HG02759 (cell line): ENCODE measurements around the gene MYT1.

Experiments used
- ATAC-seq: cut with Tn5 transposase; IDR thresholded peaks from one replicate; pipeline ENCODE4 v1.9.1; 2021; ENCODE audit warnings: mild to moderate bottlenecking, moderate library complexity; ENCODE audit not compliant: unreplicated experiment

The MYT1 gene

DNA sequence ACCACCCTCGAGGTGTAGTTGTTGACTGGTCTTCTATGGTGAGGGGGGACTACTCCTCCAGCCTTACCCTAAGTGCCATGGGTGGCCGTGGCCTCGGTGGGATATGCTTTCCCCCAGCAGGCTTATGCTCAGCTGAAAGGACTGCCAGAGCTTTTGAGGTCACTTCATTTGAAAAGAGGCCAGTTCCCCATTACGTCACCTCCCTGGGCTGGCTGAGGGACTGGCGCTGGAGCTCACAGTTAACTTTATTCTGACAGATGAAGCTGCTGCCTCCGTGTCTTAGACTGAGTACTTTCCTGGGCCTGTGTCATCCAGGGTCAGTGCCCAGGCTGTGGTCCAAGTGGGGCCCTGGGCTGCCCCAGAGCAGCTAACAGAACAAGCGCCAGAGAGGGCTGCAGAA is 48.5 kb downstream of the MYT1 start:
- ATAC-seq = no peak

DNA sequence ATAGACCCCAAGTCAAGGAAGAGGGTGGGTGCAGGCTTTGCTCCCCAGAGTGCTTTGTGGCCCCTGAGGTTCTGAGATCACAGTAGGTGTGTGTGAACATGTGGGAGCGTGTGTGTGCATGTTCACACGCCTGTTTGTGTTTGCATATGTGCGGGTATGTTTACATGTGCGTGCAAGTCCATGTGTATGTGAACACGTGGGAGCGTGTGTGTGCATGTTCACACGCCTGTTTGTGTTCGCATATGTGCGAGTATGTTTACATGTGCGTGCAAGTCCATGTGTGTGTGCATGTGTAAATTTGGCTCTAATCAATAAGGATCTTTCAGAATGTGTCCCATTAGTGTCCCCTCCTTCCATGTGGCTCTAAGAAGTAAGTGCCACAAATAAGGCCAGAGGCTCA is 49.9 kb downstream of the MYT1 start:
- ATAC-seq = no peak

DNA sequence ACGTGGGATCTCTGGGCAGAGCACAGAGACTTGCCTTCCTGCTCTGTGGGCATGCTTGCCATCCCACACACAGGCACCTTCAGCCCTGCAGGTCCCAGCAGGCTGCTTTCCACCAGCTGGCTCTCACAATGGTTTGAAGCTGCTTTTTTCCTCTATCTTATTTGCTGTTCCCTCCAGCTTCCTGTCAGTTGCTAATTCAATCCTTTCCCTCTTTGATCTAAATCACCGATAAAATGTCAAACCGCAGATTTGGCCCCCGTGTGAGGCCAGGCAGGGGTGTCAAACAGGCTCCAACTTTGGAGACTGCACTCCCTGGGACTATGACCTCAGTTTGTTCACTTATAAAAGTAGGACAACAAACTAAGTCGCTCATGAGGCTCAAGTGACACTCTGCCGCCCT is 50.7 kb downstream of the MYT1 start:
- no peak for ATAC-seq

DNA sequence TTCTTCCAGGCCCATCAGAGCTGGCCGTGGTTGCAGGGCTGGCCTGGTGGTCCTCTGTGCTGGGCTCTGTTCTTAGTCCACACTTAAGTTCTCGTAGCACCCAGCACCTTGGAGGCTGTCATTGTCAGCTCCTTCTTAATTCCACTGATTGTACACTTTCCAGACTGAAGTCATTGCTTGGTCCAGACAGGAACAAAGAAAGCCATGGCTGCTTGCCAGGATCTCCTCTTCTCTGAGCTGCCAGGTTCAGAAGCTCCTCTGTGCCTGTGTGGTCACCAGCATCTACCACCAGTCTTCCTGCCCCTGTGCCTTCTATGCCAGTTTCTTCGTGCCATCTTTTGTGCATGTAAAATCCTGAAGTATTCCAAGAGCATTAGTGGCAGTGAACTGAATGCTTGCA is 51.8 kb downstream of the MYT1 start:
- ATAC-seq = no peak

DNA sequence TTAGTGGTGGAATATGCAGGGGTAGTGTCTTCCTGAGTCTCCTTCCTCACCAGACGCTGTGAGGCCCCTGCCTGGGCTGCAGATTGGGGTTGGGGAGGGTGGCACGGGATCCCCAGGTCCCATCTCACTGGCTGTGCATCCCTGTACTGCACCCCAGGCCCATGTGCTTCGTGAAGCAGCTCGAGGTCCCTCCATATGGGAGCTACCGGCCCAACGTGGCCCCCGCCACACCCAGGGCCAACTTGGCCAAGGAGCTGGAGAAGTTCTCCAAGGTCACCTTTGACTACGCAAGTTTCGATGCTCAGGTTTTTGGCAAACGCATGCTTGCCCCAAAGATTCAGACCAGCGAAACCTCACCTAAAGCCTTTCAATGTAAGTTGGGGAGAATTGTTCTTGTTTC is 52.7 kb downstream of the MYT1 start:
- ATAC-seq = no peak

DNA sequence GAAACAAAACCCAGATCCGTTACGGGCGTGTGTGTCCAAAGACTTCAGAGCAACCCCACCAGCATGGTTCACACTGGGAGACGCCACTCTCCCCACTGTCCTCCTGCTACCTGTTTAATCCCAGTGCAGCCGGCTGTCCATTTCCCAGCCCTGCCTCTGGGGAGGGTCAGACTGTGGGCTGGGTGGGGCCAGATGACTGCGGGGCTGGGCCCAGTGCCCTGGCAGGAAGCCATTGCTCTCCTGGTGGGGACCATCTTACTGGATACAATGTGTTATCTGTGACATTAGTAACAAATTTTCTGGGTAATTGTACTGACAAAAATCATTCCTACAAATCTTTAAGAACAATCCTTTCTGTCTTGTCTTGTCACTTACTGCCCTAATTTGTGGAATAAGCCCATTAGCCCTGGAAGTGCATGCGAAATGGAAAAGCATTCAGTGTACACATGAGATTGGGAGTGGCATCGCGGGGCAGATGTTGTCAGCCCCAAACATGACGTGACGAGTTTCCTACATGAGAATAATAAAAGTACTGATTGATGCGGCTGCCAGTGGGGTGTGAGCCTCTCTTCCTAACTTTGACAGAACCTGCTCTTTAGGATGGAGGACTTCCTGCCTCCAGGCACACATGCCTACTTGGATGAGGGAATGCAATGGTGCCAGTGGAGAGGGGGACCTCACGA is 53.4 kb downstream of the MYT1 start:
- no peak for ATAC-seq

DNA sequence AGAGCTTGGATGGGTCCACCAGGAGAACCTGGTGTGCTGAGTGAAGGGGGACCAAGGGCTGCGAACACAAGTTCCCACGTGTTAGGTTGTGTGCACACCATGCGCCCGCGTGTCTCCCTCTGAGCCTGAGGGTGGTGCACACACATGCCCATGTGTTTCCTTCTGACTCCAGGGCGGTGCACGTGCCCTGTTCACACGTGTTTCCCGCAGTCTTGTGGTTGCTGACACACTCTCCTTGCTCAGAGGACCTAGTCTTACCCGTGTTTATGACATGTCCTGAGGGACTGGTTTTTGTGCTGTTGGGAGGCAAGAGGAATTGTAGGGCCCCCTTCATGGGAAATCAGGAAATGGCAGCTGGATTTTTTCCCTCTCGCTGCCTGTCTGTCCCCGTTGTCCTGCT is 55.0 kb downstream of the MYT1 start:
- ATAC-seq = no peak

DNA sequence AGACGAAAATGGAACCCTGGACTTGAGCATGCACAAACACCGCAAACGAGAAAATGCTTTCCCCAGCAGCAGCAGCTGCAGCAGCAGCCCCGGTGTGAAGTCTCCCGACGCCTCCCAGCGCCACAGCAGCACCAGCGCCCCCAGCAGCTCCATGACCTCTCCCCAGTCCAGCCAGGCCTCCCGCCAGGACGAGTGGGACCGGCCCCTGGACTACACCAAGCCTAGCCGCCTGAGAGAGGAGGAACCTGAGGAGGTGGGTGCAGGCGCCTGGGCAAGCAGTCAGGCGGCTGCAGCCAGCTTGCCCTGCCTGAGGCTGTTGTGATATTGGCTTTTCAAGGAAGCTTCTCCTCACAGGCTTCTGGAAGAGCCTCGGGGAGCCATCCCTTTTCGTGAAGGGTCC is 55.5 kb downstream of the MYT1 start:
- no peak for ATAC-seq

DNA sequence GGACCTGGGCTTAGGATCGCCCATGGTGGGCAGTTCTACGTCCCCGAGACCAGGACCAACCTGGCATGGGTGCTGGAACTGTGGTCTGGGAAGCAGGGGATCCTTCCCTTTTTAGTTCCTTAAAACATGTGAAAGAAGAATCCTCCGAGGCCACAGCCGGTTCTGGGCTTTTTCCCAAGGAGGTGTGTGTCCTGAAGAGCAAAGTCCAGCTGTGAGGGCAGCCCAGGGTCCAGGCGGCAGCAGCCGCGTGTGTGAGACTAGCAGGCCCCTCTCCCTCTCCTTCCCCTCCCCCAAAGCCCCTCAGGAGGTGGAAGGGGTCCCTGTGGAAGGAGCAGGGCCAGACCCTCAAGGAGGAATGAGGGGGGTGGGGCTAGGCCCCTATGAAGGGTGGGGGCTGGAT is 56.2 kb downstream of the MYT1 start:
- ATAC-seq = no peak

DNA sequence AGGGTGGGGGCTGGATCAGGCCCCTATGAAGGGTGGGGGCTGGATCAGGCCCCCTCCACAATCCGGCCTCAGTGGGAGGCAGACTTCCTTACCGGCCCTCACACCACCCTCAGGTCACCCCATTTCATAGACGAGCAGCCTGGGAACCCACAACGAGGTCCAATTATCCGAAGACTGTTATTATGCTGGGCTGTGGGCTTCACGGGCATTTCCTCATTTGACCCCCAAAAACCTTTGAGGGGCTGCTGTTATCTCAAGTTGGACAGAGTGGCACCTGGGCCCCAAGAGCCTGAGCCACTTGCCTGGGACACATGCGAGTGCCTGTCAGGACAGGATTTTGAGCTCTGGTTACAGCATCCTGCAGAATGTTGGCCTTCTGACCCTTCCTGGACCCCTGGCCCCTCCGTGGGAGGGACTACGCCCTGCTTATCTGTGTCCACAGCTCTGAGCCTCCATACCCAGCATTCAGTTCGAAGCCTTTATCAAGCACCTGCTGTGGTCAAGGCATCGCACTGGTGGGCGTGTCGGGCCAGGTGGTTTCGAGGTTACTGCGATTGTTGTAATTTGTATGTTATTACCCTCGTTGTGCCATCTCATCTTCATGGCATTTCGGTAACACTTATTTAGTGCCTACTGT is 56.8 kb downstream of the MYT1 start:
- no peak for ATAC-seq

DNA sequence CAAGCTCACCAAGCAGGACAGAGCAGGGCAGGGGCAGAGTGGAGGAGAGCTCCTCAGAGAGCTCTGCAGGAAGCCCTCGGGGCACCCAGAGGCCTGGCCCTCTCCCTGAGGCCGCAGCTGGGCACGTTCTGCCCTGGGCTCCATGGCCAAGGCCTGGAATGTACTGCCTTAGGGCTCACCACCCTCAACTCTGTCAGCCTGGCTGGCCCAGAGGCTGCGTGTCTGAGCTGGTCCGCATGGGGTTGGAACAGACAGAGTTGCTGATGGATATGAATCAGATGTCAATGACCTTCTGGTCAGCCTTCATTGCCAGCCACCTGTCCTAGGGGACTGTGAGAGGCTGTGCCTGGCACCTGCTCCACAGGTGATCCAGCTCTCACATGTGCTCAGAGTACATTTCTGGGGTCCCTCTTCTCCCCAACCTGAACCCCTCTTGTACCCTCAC is 58.1 kb downstream of the MYT1 start:
- no peak for ATAC-seq

DNA sequence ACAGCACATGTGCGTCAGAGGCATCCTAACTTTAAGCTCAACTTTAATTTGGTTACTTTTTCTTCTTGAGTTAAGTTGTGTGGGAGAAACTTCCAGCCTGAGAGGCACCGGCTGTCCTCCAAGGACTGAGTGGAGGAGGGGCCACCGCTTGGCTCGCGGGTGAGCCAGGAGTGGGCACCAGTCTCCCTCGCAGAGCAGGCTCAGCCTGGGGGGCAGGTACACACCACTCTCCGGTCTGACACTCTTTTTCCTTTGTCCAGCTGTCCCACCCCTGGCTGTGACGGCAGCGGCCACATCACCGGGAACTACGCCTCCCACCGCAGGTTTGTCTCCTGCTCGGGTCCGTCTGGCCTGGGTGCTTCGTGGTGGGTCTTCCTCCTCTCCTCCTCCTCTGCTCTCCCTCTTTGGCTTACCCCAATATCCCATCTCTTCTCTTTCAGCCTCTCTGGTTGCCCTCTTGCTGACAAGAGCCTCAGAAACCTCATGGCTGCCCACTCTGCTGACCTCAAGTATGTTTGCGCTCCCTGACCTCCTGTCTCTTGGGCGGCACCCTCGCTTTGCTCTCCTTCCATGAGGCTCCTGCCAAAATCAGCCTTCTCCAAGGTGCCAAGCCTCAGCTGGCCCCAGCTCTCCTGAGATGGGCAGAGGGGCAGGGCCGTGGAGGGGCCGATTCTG is 58.7 kb downstream of the MYT1 start:
- ATAC-seq = no peak

DNA sequence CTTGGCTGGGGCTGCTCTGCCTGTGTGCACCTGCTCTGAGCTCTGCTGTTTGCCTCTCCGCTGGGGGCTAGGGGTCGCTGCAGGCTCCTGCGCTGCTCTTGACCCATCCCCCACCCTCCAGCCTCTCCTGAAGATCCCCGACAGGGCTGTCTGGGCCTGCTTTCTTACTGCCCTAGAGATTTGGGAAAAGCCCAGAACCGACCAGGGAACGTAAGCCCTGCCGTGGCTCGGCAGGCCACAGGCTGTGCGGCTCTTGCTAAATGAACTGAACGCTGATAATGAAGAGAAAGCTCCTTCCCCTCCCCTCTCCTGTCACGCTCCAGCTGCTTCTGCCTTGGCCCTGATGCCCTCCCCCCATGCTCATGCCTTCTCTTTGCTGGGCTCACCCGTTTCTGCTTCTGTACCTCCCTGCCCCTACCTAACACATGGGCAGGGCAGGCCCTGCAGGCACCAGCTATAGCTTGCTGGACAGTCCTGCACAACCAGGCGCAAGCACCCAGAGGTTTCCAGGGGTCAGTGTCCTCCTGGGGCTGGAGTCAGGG is 59.3 kb downstream of the MYT1 start:
- no peak for ATAC-seq

DNA sequence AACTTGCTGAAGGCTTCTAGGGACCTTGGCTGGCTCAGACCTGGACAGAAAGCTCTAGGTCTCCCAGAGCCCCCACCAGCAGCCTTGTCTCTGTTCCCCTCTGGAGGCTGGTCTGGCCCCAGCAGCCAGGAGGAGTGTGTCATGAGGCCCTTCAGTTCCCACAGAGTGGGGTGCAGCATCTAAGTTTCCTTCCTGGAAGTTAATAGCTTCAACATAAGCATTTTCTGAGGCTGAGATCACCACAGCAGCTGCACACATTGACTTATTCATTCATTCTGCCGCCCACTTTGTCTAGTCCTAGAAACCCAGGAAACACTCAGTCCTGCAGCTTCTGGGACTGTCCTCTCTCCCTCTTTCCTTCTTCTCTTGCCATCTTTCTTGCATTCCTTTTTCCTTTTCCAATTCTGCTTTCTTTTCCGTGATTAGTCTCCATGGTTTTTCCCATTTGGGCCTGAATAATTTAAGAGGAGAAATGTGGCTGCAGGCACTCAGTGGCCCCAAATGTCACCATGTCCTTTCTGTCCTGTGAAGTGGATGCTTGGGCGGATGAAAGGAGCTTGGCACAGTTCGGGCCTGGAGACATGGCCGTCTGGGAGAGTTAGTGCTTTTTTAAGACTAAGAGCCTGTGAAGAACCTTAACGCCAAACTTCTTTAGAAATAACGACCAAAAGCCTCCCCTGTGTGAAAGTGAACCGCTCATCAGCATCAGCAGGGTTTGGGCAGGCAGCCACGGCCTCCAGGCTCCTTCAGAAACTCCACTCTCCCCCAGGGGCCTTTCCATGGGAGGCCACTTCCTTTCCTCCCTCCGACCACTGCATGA is 60.3 kb downstream of the MYT1 start:
- no peak for ATAC-seq

DNA sequence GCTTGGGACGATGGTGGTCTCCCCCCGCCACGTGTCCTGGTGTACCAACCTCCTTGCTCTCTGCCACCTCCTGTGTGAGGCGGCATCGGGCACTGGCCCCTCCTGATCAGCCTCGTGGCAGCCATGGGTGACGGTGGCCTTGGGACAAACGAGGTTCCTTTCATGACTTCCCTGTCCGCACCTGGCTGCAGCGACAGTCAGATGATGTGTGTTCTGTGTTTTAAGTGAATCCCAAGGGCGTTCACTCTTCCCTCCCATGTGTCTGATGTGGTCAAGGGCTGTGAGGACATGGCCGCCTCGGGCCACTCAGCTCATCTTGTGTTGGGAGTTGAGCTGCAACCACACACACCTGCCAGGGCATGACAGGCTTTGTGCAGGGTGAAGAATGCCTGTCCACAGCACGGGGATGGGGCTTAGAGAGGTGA is 60.9 kb downstream of the MYT1 start:
- no peak for ATAC-seq

DNA sequence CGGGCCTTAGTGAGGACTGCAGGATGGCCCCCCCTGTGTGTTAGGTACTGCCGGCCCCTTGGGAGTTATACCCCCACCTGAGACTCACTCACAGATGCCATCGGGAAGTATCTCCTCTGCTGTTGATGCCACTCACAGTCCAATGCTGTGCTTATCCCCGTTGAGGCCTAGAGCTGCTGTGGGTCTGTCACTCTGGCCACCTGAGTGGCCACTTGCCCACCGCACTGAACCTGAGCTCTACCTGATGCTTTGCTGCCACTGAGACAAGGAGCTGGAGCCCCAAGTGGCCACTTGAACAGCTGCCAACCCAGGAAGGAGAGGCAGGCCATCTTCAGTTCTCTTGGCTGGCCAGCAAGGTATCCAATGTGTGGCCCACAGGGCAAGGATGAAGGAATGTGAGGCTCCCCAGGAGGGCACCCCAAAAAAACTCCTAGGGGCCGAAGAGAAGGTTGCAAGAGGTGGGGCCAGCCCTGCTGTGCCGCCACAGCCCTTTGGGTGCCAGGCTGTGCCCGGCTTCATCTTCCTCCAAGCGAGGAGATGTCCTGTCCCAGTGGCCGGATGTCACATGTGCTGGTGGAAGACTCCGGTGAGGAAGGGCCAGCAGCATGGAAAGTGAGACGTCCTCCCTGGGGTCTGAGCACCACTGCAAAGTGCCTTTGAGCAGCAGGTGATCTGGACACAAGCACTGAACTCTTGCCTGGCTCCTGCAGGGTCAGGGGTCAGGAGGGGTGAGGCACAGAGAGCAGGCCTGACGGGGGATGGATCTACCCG is 61.8 kb downstream of the MYT1 start:
- no peak for ATAC-seq

DNA sequence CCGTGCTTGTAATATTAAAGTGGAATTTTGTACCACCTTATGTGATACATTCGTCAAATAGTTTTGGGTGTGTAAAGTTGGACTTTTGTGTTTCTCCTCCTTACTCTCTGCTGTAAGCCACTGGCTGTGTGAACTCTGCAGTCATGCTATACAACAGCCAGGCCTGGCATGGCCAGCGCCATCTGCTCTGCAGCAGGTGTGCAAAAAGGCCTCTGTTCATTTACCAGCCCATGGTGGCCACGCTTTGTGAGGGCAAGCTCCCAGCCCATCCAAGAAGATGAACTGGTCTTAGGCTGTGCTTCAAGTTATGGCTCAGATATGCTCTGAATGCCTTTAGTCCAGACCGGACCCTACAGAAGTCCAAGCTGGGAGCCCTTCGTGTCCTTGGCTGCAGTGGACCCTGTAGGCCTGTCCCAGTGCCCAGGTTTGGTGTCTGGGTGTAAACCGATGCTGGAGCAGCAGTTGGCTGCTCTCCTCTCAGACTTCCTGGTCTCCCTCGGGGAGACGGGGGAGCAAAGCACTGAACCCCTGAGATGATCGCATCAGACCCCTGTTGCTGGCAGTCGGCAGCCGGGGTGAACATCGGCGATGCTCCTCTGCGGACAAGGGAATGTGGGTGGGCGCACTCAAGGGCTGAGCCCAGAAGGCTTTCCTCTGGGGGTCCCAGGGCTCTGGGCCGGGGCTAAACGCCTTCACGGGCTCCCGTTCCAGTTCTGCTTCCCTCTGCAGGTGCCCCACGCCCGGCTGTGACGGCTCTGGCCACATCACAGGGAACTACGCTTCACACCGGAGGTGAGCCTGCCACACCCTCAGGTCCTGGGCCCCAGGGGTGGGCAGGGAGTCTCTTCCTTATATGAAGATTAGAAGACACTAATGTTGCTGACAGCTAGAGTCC is 62.7 kb downstream of the MYT1 start:
- no peak for ATAC-seq

DNA sequence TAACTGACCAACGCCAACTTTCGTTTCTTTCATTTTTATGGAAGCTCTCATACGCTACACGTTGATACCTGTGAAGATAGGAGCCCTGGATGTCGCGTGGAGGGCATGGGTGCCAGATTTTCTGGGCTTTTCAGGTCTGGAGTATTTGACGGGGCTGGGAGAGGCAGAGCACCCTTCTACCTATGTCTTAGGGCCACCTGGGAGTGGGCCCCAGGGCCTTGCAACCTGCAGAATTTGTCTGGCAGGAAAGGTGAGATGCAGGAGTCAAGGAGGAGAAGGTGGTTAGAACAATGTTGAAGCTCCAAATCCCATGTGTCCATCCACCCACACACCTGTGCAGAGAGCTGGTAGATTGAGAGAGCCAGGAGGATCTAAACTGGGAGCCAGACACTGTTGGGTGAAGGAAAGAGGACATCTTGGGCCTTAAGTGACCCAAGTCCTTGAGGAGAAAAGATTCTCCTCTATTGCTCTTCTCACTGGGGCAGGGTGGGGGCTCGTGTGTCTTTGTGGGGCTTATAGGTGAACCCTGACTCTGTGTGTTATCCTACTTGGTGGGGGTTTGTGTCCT is 63.9 kb downstream of the MYT1 start:
- no peak for ATAC-seq
